ENCODE data around the gene PACSIN2.
"Not testable (repeated sequence)": the region's sequence is repeated elsewhere in the genome, so short reads cannot be mapped to it uniquely, and the experiment has no call there.

PACSIN2 gene

GRCh38 chr22:42976217-42976933 lies 38.6 kb downstream of the PACSIN2 start:
- 85% methylated on average over 4 of the region's 7 CpGs for WGBS (ENCODE audit: insufficient coverage)
- POLR2A ChIA-PET = interaction anchor here (0.6 kb wide), 1 partner anchor 89 kb away, joined by 3 read pairs; no protein-coding TSS in a partner anchor
- peaks cover 18 to 44% (median 27%) of the 10 kb centered on the region in 4 experiments for H3K4me1 ChIP-seq (ENCODE audit: control extremely low read depth in 1 of 4, control insufficient read depth in 4 of 4, insufficient read depth in 4 of 4, low read length in 3 of 4)

GRCh38 chr22:42974223-42974622 lies 40.7 kb downstream of the PACSIN2 start:
- Histone ChIP-seq H3K4me3 (ENCODE audit: control insufficient read depth in 1 of 7, extremely low read depth in 1 of 7, insufficient read depth in 4 of 7, low read depth in 2 of 7, low read length in 6 of 7) (no peak overlapping the region), H3K27me3 (replicated peaks in 2 of 5; ENCODE audit: control insufficient read depth in 4 of 5, insufficient read depth in 5 of 5, low read length in 4 of 5) (no peaks in the 10 kb centered on the region), H3K27ac (ENCODE audit: insufficient read depth in 1 of 2, low read depth in 1 of 2, low read length in 2 of 2, poor library complexity in 1 of 2, severe bottlenecking in 2 of 2) (no peak overlapping the region), H3K4me1 (ENCODE audit: control extremely low read depth in 1 of 4, control insufficient read depth in 4 of 4, insufficient read depth in 4 of 4, low read length in 3 of 4) (peaks cover 18 to 44% (median 27%) of the 10 kb centered on the region in 4 experiments), H3K36me3 (ENCODE audit: control insufficient read depth in 4 of 4, insufficient read depth in 4 of 4, low read length in 3 of 4) (peaks cover 0 to 3% (median 1%) of the 10 kb centered on the region in 4 experiments), H3K9me3 (ENCODE audit: control extremely low read depth in 1 of 5, control insufficient read depth in 4 of 5, insufficient read depth in 2 of 5, low read depth in 1 of 5, low read length in 4 of 5) (no peaks in the 10 kb centered on the region)
- POLR2A ChIA-PET = no interaction called here
- WGBS (ENCODE audit: insufficient coverage) = 92% methylated on average over 2 of the region's 3 CpGs
- CTCF ChIA-PET = interaction anchor here (1.1 to 2.0 kb wide), 5 partner anchors 11 to 106 kb away, joined by 3 to 4 read pairs (median 3); no protein-coding TSS in a partner anchor
- DNase-seq = no peak

More at GRCh38 chr22:42976217-42976933, 38.6 kb downstream of the PACSIN2 start:
- Histone ChIP-seq H3K9me3 (ENCODE audit: control extremely low read depth in 1 of 5, control insufficient read depth in 4 of 5, insufficient read depth in 2 of 5, low read depth in 1 of 5, low read length in 4 of 5) (no peaks in the 10 kb centered on the region), H3K4me3 (ENCODE audit: control insufficient read depth in 1 of 7, extremely low read depth in 1 of 7, insufficient read depth in 4 of 7, low read depth in 2 of 7, low read length in 6 of 7) (no peak overlapping the region), H3K27me3 (replicated peaks in 2 of 5; ENCODE audit: control insufficient read depth in 4 of 5, insufficient read depth in 5 of 5, low read length in 4 of 5) (no peaks in the 10 kb centered on the region), H3K27ac (ENCODE audit: insufficient read depth in 1 of 2, low read depth in 1 of 2, low read length in 2 of 2, poor library complexity in 1 of 2, severe bottlenecking in 2 of 2) (no peak overlapping the region), H3K36me3 (ENCODE audit: control insufficient read depth in 4 of 4, insufficient read depth in 4 of 4, low read length in 3 of 4) (no peaks in the 10 kb centered on the region)
- no peak for DNase-seq
- CTCF ChIA-PET = interaction anchor here (1.1 kb wide), 1 partner anchor 8 kb away, joined by 3 read pairs; no protein-coding TSS in a partner anchor

- no peak for DNase-seq
- ChIA-PET POLR2A (no interaction called here), CTCF (interaction anchor here (0.7 to 2.0 kb wide), 5 partner anchors 11 to 129 kb away, joined by 3 to 4 read pairs (median 3); no protein-coding TSS in a partner anchor)
- Histone ChIP-seq H3K9me3 (ENCODE audit: control extremely low read depth in 1 of 5, control insufficient read depth in 4 of 5, insufficient read depth in 2 of 5, low read depth in 1 of 5, low read length in 4 of 5) (no peaks in the 10 kb centered on the region), H3K36me3 (ENCODE audit: control insufficient read depth in 4 of 4, insufficient read depth in 4 of 4, low read length in 3 of 4) (peaks cover 0 to 3% (median 1%) of the 10 kb centered on the region in 4 experiments), H3K4me3 (ENCODE audit: control insufficient read depth in 1 of 7, extremely low read depth in 1 of 7, insufficient read depth in 4 of 7, low read depth in 2 of 7, low read length in 6 of 7) (no peak overlapping the region), H3K4me1 (ENCODE audit: control extremely low read depth in 1 of 4, control insufficient read depth in 4 of 4, insufficient read depth in 4 of 4, low read length in 3 of 4) (peaks cover 18 to 42% (median 27%) of the 10 kb centered on the region in 4 experiments), H3K27me3 (replicated peaks in 2 of 5; ENCODE audit: control insufficient read depth in 4 of 5, insufficient read depth in 5 of 5, low read length in 4 of 5) (no peaks in the 10 kb centered on the region), H3K27ac (ENCODE audit: insufficient read depth in 1 of 2, low read depth in 1 of 2, low read length in 2 of 2, poor library complexity in 1 of 2, severe bottlenecking in 2 of 2) (no peak overlapping the region)
- WGBS (ENCODE audit: insufficient coverage) = 94% methylated on average over 3 of the region's 5 CpGs
Measured at GRCh38 chr22:42973536-42973881, 41.4 kb downstream of the PACSIN2 start.

GRCh38 chr22:42972649-42973535 lies 42.1 kb downstream of the PACSIN2 start:
- peaks cover 16 to 41% (median 26%) of the 10 kb centered on the region in 4 experiments for H3K4me1 ChIP-seq (ENCODE audit: control extremely low read depth in 1 of 4, control insufficient read depth in 4 of 4, insufficient read depth in 4 of 4, low read length in 3 of 4)
- POLR2A ChIA-PET = no interaction called here
- no peak overlapping the region for H3K4me3 ChIP-seq (ENCODE audit: control insufficient read depth in 1 of 7, extremely low read depth in 1 of 7, insufficient read depth in 4 of 7, low read depth in 2 of 7, low read length in 6 of 7)
- CTCF ChIA-PET = interaction anchor here (0.7 to 2.0 kb wide), 4 partner anchors 27 to 128 kb away, joined by 3 to 4 read pairs (median 3); no protein-coding TSS in a partner anchor
- no peaks in the 10 kb centered on the region for H3K9me3 ChIP-seq (ENCODE audit: control extremely low read depth in 1 of 5, control insufficient read depth in 4 of 5, insufficient read depth in 2 of 5, low read depth in 1 of 5, low read length in 4 of 5)
- no peak overlapping the region for H3K27ac ChIP-seq (ENCODE audit: insufficient read depth in 1 of 2, low read depth in 1 of 2, low read length in 2 of 2, poor library complexity in 1 of 2, severe bottlenecking in 2 of 2)
- DNase-seq = peak in 2 of 3 donors; percentile 21 to 31
- H3K27me3 ChIP-seq (replicated peaks in 2 of 5; ENCODE audit: control insufficient read depth in 4 of 5, insufficient read depth in 5 of 5, low read length in 4 of 5) = no peaks in the 10 kb centered on the region
- peaks cover 0 to 3% (median 1%) of the 10 kb centered on the region in 4 experiments for H3K36me3 ChIP-seq (ENCODE audit: control insufficient read depth in 4 of 4, insufficient read depth in 4 of 4, low read length in 3 of 4)
- 76% methylated on average over 9 of the region's 10 CpGs for WGBS (ENCODE audit: insufficient coverage)

GRCh38 chr22:42971473-42971860 lies 43.5 kb downstream of the PACSIN2 start:
- POLR2A ChIA-PET; DNase-seq; H3K27me3 ChIP-seq (replicated peaks in 2 of 5; ENCODE audit: control insufficient read depth in 4 of 5, insufficient read depth in 5 of 5, low read length in 4 of 5); H3K36me3 ChIP-seq (ENCODE audit: control insufficient read depth in 4 of 4, insufficient read depth in 4 of 4, low read length in 3 of 4); H3K9me3 ChIP-seq (ENCODE audit: control extremely low read depth in 1 of 5, control insufficient read depth in 4 of 5, insufficient read depth in 2 of 5, low read depth in 1 of 5, low read length in 4 of 5); H3K27ac ChIP-seq (ENCODE audit: insufficient read depth in 1 of 2, low read depth in 1 of 2, low read length in 2 of 2, poor library complexity in 1 of 2, severe bottlenecking in 2 of 2); CTCF ChIA-PET; H3K4me3 ChIP-seq (ENCODE audit: control insufficient read depth in 1 of 7, extremely low read depth in 1 of 7, insufficient read depth in 4 of 7, low read depth in 2 of 7, low read length in 6 of 7): not testable (repeated sequence)
- 98% methylated on average over 8 of the region's 25 CpGs for WGBS (ENCODE audit: insufficient coverage)
- peaks cover 8 to 38% (median 19%) of the 10 kb centered on the region in 4 experiments for H3K4me1 ChIP-seq (ENCODE audit: control extremely low read depth in 1 of 4, control insufficient read depth in 4 of 4, insufficient read depth in 4 of 4, low read length in 3 of 4)

- DNase-seq = peak in 2 of 3 donors; percentile 34 to 44
- CTCF ChIA-PET = interaction anchor here (1.5 kb wide), 1 partner anchor 47 kb away, joined by 3 read pairs; no protein-coding TSS in a partner anchor
- Histone ChIP-seq H3K27me3 (replicated peaks in 2 of 5; ENCODE audit: control insufficient read depth in 4 of 5, insufficient read depth in 5 of 5, low read length in 4 of 5) (no peaks in the 10 kb centered on the region), H3K4me3 (ENCODE audit: control insufficient read depth in 1 of 7, extremely low read depth in 1 of 7, insufficient read depth in 4 of 7, low read depth in 2 of 7, low read length in 6 of 7) (no peak overlapping the region), H3K4me1 (ENCODE audit: control extremely low read depth in 1 of 4, control insufficient read depth in 4 of 4, insufficient read depth in 4 of 4, low read length in 3 of 4) (peaks cover 16 to 46% (median 27%) of the 10 kb centered on the region in 4 experiments), H3K27ac (ENCODE audit: insufficient read depth in 1 of 2, low read depth in 1 of 2, low read length in 2 of 2, poor library complexity in 1 of 2, severe bottlenecking in 2 of 2) (no peak overlapping the region), H3K36me3 (ENCODE audit: control insufficient read depth in 4 of 4, insufficient read depth in 4 of 4, low read length in 3 of 4) (peaks cover 0 to 3% (median 2%) of the 10 kb centered on the region in 4 experiments), H3K9me3 (ENCODE audit: control extremely low read depth in 1 of 5, control insufficient read depth in 4 of 5, insufficient read depth in 2 of 5, low read depth in 1 of 5, low read length in 4 of 5) (no peaks in the 10 kb centered on the region)
- POLR2A ChIA-PET = no interaction called here
- WGBS (ENCODE audit: insufficient coverage) = 100% methylated on average over 1 of the region's 5 CpGs
Measured at GRCh38 chr22:42970029-42970428, 44.9 kb downstream of the PACSIN2 start.

Data from common myeloid progenitor, CD34-positive (primary cell).